ENCODE measurements around the gene SMO. TPM values are rescaled to one million over a fixed set of nuclear protein-coding genes. Genes with fewer than 3 reads are reported as not detected.

The SMO gene
- total RNA-seq: 13.2 TPM
- polyA plus RNA-seq (ENCODE audit: insufficient read depth, low read depth, low replicate concordance): 20.8 TPM
- long read RNA-seq, donor 1, partial matches to known transcripts: 0 of 3 reads
- long read RNA-seq, donor 1, other reads (novel, unspliced or antisense): 0 of 3 reads
- long read RNA-seq, donor 2, transcript SMO-201 (12 exons, 3,738 nt): major isoform, 7 of 7 reads
- long read RNA-seq, donor 2, partial matches to known transcripts: 0 of 7 reads
- long read RNA-seq, donor 2, other reads (novel, unspliced or antisense): 0 of 7 reads
- long read RNA-seq, donor 3, transcript SMO-201 (12 exons, 3,738 nt): major isoform, 5 of 5 reads
- long read RNA-seq, donor 3, partial matches to known transcripts: 0 of 5 reads
- long read RNA-seq, donor 3, other reads (novel, unspliced or antisense): 0 of 5 reads
- long read RNA-seq, donor 4, transcript SMO-201 (12 exons, 3,738 nt): major isoform, 9 of 10 reads
- long read RNA-seq, donor 4, partial matches to known transcripts: 0 of 10 reads
- long read RNA-seq, donor 4, other reads (novel, unspliced or antisense): 0 of 10 reads
- long read RNA-seq, donor 5: 0 reads
- long read RNA-seq, donor 6, partial matches to known transcripts: 0 of 2 reads
- long read RNA-seq, donor 6, other reads (novel, unspliced or antisense): 0 of 2 reads
- long read RNA-seq, donor 7, partial matches to known transcripts: 3 of 8 reads
- long read RNA-seq, donor 7, other reads (novel, unspliced or antisense): 4 of 8 reads
- long read RNA-seq, donor 8, transcript SMO-201 (12 exons, 3,738 nt): major isoform, 7 of 7 reads
- long read RNA-seq, donor 8, partial matches to known transcripts: 0 of 7 reads
- long read RNA-seq, donor 8, other reads (novel, unspliced or antisense): 0 of 7 reads
- long read RNA-seq, donor 9, partial matches to known transcripts: 12 of 13 reads
- long read RNA-seq, donor 9, other reads (novel, unspliced or antisense): 0 of 13 reads
- long read RNA-seq, donor 10, partial matches to known transcripts: 0 of 4 reads
- long read RNA-seq, donor 10, other reads (novel, unspliced or antisense): 0 of 4 reads

DNA sequence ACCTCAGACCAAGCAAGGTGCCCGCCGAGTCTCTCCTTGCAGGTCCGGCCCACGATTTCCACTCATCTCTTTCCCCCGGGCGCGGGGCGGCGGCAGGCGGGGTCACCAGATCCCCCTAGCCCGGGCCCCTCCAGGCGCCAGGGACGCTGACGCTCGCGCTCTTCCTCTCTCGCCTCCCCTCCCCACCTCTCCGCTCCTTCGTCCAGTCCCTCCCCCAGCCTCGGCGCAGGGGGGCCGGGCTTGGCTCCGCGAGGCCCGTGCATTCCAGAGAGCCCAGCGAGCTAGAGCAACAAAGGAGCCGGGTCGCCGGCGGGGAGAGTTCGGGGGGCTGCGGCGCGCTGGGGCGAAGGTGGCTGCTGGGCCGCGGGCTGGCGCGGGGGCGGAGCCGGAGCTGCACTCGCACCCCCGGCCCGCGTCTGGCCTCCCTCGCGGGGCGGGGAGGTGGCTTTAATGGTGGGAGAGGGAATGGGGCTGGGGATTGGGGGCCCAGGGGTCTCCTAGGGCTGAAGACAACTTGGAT, at the start of gene SMO:
TSS of gene SMO (plus strand) at position 262 of the 520 bp plus-strand sequence. CDS start 519 bp downstream, outside the sequence.
- DNase-seq: peak; percentile 81 to 98 (median 95)

DNA sequence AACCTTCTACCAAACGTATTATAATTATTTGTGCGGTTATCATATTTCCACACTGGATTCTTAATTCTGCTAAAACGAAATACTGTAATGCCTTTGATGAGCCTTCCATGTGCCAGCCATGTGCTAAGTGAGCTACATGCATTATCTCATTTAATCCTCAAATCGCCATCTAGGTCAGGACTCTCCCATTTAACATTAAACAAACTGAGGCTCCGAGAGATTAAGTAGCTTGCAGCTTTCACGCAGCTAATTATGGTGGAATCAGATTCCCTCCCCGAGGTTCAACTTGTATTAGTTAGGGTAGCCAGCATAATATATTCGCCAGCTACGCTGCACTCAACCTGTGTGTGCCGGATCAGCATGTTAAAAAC, 44.7 kb upstream of the SMO start:
- Histone ChIP-seq H3K4me3 (ENCODE audit: low read length in 3 of 3) (peak overlapping the region in 2 of 3 donors; percentile 85 to 96), H3K27ac (ENCODE audit: low read depth in 2 of 2, low read length in 2 of 2) (no peak overlapping the region), H3K4me1 (ENCODE audit: control insufficient read depth in 2 of 3, insufficient read depth in 2 of 3, low read depth in 1 of 3, low read length in 3 of 3) (peaks cover 0 to 14% (median 7%) of the 10 kb centered on the region in 3 donors), H3K27me3 (ENCODE audit: control insufficient read depth, insufficient read depth, low read length) (peaks cover 3% of the 10 kb centered on the region), H3K9me3 (ENCODE audit: control insufficient read depth in 2 of 3, insufficient read depth in 1 of 3, low read length in 3 of 3) (no peaks in the 10 kb centered on the region), H3K9ac (ENCODE audit: low read length in 3 of 3) (peak overlapping the region in 1 of 3 donors; percentile 49), H3K36me3 (ENCODE audit: control insufficient read depth in 2 of 3, insufficient read depth in 3 of 3, low read length in 3 of 3) (no peaks in the 10 kb centered on the region)
- FAIRE-seq (no peak), DNase-seq (peak in 1 of 5 donors; percentile 31)
- intact Hi-C loops (cut with DNase I): no loop called here
- TF ChIP-seq CTCF (IDR thresholded peaks at IDR 0.05; ENCODE audit: borderline replicate concordance, extremely low read depth, insufficient read depth): no peak

More for the DNA sequence above, at the start of gene SMO:
- no peaks in the 10 kb centered on the region for H3K36me3 ChIP-seq (ENCODE audit: control insufficient read depth in 2 of 3, insufficient read depth in 3 of 3, low read length in 3 of 3)
- no peak for FAIRE-seq
- H3K4me3 ChIP-seq (ENCODE audit: low read length in 3 of 3): peak within 1 kb of the TSS; percentile 66 to 79 (median 72)
- H3K27me3 ChIP-seq (ENCODE audit: control insufficient read depth, insufficient read depth, low read length): no peaks in the 10 kb centered on the region
- peaks cover 0 to 9% (median 6%) of the 10 kb centered on the region in 3 donors for H3K4me1 ChIP-seq (ENCODE audit: control insufficient read depth in 2 of 3, insufficient read depth in 2 of 3, low read depth in 1 of 3, low read length in 3 of 3)
- intact Hi-C loops (cut with DNase I): no loop called here
- TF ChIP-seq CTCF (IDR thresholded peaks at IDR 0.05; ENCODE audit: borderline replicate concordance, extremely low read depth, insufficient read depth): no peak
- H3K9me3 ChIP-seq (ENCODE audit: control insufficient read depth in 2 of 3, insufficient read depth in 1 of 3, low read length in 3 of 3): no peaks in the 10 kb centered on the region
- H3K9ac ChIP-seq (ENCODE audit: low read length in 3 of 3): peak within 1 kb of the TSS in 2 of 3 donors; percentile 64 to 67
- H3K27ac ChIP-seq (ENCODE audit: low read depth in 2 of 2, low read length in 2 of 2): no peak within 1 kb of the TSS

GRCh38 chr7:129144095-129144833, 44.2 kb upstream of the SMO start, which contains the start of gene TSPAN33:
TSS of gene TSPAN33 (plus strand) at chr7:129144707. CDS start at chr7:129144981, 274 bp downstream.
- DNase-seq (peak; percentile 88 to 93 (median 92)), FAIRE-seq (no peak)
- intact Hi-C loops (cut with DNase I): no loop called here
- Histone ChIP-seq H3K9ac (ENCODE audit: low read length in 3 of 3) (peak within 1 kb of the TSS in 2 of 3 donors; percentile 52 to 60), H3K4me1 (ENCODE audit: control insufficient read depth in 2 of 3, insufficient read depth in 2 of 3, low read depth in 1 of 3, low read length in 3 of 3) (peaks cover 0 to 14% (median 7%) of the 10 kb centered on the region in 3 donors), H3K9me3 (ENCODE audit: control insufficient read depth in 2 of 3, insufficient read depth in 1 of 3, low read length in 3 of 3) (no peaks in the 10 kb centered on the region), H3K36me3 (ENCODE audit: control insufficient read depth in 2 of 3, insufficient read depth in 3 of 3, low read length in 3 of 3) (no peaks in the 10 kb centered on the region), H3K27ac (ENCODE audit: low read depth in 2 of 2, low read length in 2 of 2) (peak within 1 kb of the TSS in 1 of 2 donors; percentile 23), H3K27me3 (ENCODE audit: control insufficient read depth, insufficient read depth, low read length) (peaks cover 3% of the 10 kb centered on the region), H3K4me3 (ENCODE audit: low read length in 3 of 3) (peak within 1 kb of the TSS; percentile 71 to 96 (median 85))
- no peak for TF ChIP-seq CTCF (IDR thresholded peaks at IDR 0.05; ENCODE audit: borderline replicate concordance, extremely low read depth, insufficient read depth)

All from kidney (tissue), 22 donors.